SK-N-SH (cell line): ENCODE data around the gene PRPSAP2. TPM values are rescaled to one million over a fixed set of nuclear protein-coding genes. Genes with fewer than 3 reads are reported as not detected.

Experiments
- CTCF ChIA-PET: fragments of 300-600, 350-600 bp; formaldehyde crosslinking; extraction: SDS; loops from one replicate; lab custom pipeline; 2021; lab: Yijun Ruan, JAX
- POLR2A ChIA-PET: fragments of 350-600 bp; sonication (Branson Sonifier 250); formaldehyde crosslinking; extraction: SDS; loops from one replicate; lab custom pipeline; 2020; ENCODE audit warnings: antibody characterized with exemption, inconsistent platforms; lab: Yijun Ruan, JAX
- DNase-seq: peaks from one replicate; pipeline ENCODE4 v3.0.0; 2012
- H2AFZ ChIP-seq: fragments of 200-600 bp; sonication (generic); 2 replicates; pipeline ENCODE4 v1.8.1; 2016; ENCODE audit warnings: antibody characterized with exemption, mild to moderate bottlenecking, low read depth
- H3F3A ChIP-seq: fragments of 200-600 bp; sonication (generic); replicated peaks from 2 replicates; pipeline ENCODE3; 2016; ENCODE audit warnings: antibody characterized with exemption, mild to moderate bottlenecking; ENCODE audit not compliant: insufficient read depth
- H3K27ac ChIP-seq, 2 experiments: fragments of 200-500 bp in 1 of 2; fragments of 200-600 bp in 1 of 2; sonication (Bioruptor generic) in 1 of 2; sonication (generic), shearing (Covaris generic) in 1 of 2; 2 replicates each; pipeline versions ENCODE4 v1.5.1 to v1.6.1; 2014 to 2016; ENCODE audit warnings: low read depth in 2 of 2, inconsistent platforms in 1 of 2, low read length in 1 of 2, mild to moderate bottlenecking in 1 of 2, mixed read lengths in 1 of 2
- H3K27me3 ChIP-seq: fragments of 200-600 bp; sonication (generic), shearing (Covaris generic); 2 replicates; pipeline ENCODE4 v1.6.1; 2016; ENCODE audit warnings: mixed run types; ENCODE audit not compliant: insufficient read depth
- H3K36me3 ChIP-seq, 2 experiments: fragments of 200-500 bp in 1 of 2; fragments of 200-600 bp in 1 of 2; sonication (Bioruptor generic) in 1 of 2; sonication (generic) in 1 of 2; replicated peaks in 1 of 2; 2 replicates each; pipeline versions ENCODE3 to v1.5.1; 2014 to 2016; ENCODE audit warnings: low read length in 1 of 2, mild to moderate bottlenecking in 1 of 2; ENCODE audit not compliant: insufficient read depth in 2 of 2, control insufficient read depth in 1 of 2
- H3K4me1 ChIP-seq, 2 experiments: fragments of 200-500 bp in 1 of 2; fragments of 200-600 bp in 1 of 2; sonication (Bioruptor generic) in 1 of 2; sonication (generic), shearing (Covaris generic) in 1 of 2; 2 replicates each; pipeline versions ENCODE4 v1.5.1 to v1.6.1; 2014 to 2016; ENCODE audit warnings: low read depth in 1 of 2, low read length in 1 of 2, mixed run types in 1 of 2; ENCODE audit not compliant: insufficient read depth in 2 of 2, control insufficient read depth in 1 of 2
- H3K4me2 ChIP-seq: fragments of 200-600 bp; sonication (generic), shearing (Covaris generic); 2 replicates; pipeline ENCODE4 v1.6.1; 2017; ENCODE audit warnings: mixed run types
- H3K4me3 ChIP-seq, 2 experiments: fragments of 200-500 bp in 1 of 2; fragments of 200-600 bp in 1 of 2; sonication (Bioruptor generic) in 1 of 2; sonication (generic), shearing (Covaris generic) in 1 of 2; 2 replicates each; pipeline versions ENCODE4 v1.5.1 to v1.8.1; 2014 to 2016; ENCODE audit warnings: low read depth in 2 of 2, inconsistent platforms in 1 of 2, low read length in 1 of 2, mild to moderate bottlenecking in 1 of 2, mixed read lengths in 1 of 2, moderate library complexity in 1 of 2
- H3K79me2 ChIP-seq: fragments of 200-600 bp; sonication (generic); 2 replicates; pipeline ENCODE4 v1.8.1; 2017; ENCODE audit warnings: mild to moderate bottlenecking; ENCODE audit not compliant: insufficient read depth
- H3K9ac ChIP-seq: fragments of 200-600 bp; sonication (generic); 2 replicates; pipeline ENCODE4 v1.6.1; 2017; ENCODE audit warnings: mixed run types
- H3K9me2 ChIP-seq: fragments of 200-600 bp; sonication (generic); 2 replicates; pipeline ENCODE4 v1.6.1; 2017; ENCODE audit warnings: mixed run types
- H3K9me3 ChIP-seq: fragments of 200-600 bp; sonication (generic); 2 replicates; pipeline ENCODE4 v1.6.1; 2017; ENCODE audit warnings: mixed run types, mild to moderate bottlenecking, moderate library complexity
- H4K20me1 ChIP-seq: fragments of 200-600 bp; sonication (generic); 2 replicates; pipeline ENCODE4 v1.6.1; 2017; ENCODE audit warnings: mild to moderate bottlenecking, mixed run types; ENCODE audit not compliant: insufficient read depth
- CHD2 ChIP-seq: fragments of 150-350 bp; IDR thresholded peaks from 2 replicates; pipeline ENCODE4 v1.6.1; 2018; ENCODE audit warnings: low read length; ENCODE audit not compliant: partially characterized antibody
- CTCF ChIP-seq: fragments of 200-600 bp; sonication (generic); IDR thresholded peaks from 2 replicates; pipeline ENCODE4 v1.6.1; 2017; ENCODE audit warnings: antibody characterized with exemption, mild to moderate bottlenecking, moderate library complexity
- ELF1 ChIP-seq: IDR thresholded peaks from 2 replicates; pipeline ENCODE4 v1.4.0; 2012
- EZH2phosphoT487 ChIP-seq: fragments of 200-600 bp; sonication (generic); IDR thresholded peaks from 2 replicates; pipeline ENCODE4 v1.6.1; 2017; ENCODE audit warnings: low read depth, mixed run types, mild to moderate bottlenecking, antibody characterized with exemption, moderate library complexity, borderline replicate concordance
- MAX ChIP-seq: IDR thresholded peaks from 2 replicates; pipeline ENCODE4 v1.4.0; 2012; ENCODE audit warnings: low read depth
- MEF2A ChIP-seq: IDR thresholded peaks from 2 replicates; pipeline ENCODE4 v1.4.0; 2012; ENCODE audit warnings: low read depth, borderline replicate concordance
- MXI1 ChIP-seq: IDR thresholded peaks from 2 replicates; pipeline ENCODE4 v1.6.1; 2012; ENCODE audit warnings: mild to moderate bottlenecking, low read depth, low read length, improper control_type of control experiment
- POLR2AphosphoS5 ChIP-seq: IDR thresholded peaks from 2 replicates; pipeline ENCODE4 v1.6.1; 2012; ENCODE audit warnings: low read depth, low read length
- REST ChIP-seq: IDR thresholded peaks from 2 replicates; pipeline ENCODE4 v1.6.1; 2012; ENCODE audit warnings: mild to moderate bottlenecking, low read depth, low read length, moderate library complexity
- SMC3 ChIP-seq: IDR thresholded peaks from 2 replicates; pipeline ENCODE4 v1.6.1; 2012; ENCODE audit warnings: low read depth, low read length, improper control_type of control experiment
- TAF1 ChIP-seq: IDR thresholded peaks from 2 replicates; pipeline ENCODE4 v1.6.1; 2012; ENCODE audit warnings: low read depth, mild to moderate bottlenecking, low read length, moderate library complexity, borderline replicate concordance
- USF1 ChIP-seq: IDR thresholded peaks from 2 replicates; pipeline ENCODE4 v1.4.0; 2012; ENCODE audit warnings: low read depth, borderline replicate concordance
- USF2 ChIP-seq: fragments of 150-350 bp; IDR thresholded peaks from 2 replicates; pipeline ENCODE4 v1.6.1; 2017; ENCODE audit warnings: antibody characterized with exemption, low read length, low read depth, borderline replicate concordance
- YY1 ChIP-seq: IDR thresholded peaks from 2 replicates; pipeline ENCODE4 v1.4.0; 2012; ENCODE audit warnings: low read depth, mild to moderate bottlenecking
- WGBS: methylation state at CpG from one replicate; pipeline ENCODE4 v1.1.6; 2017; ENCODE audit warnings: low lambda C conversion rate; 5-methylcytosine and 5-hydroxymethylcytosine counted together
- polyA plus RNA-seq, 3 experiments: library from polyadenylated mRNA; depleted of rRNA; stranded (reverse); fragments of >200 nt; gene quantifications; 2 replicates each; pipeline ENCODE4 v1.2.3, GENCODE V29; 2012

PRPSAP2 gene
- polyA plus RNA-seq, 1 of the 3 experiments (the other 2 are of a cell fraction) = 27.6 TPM

GRCh38 chr17:18848501-18848900 lies 9.4 kb upstream of the PRPSAP2 start:
- POLR2A ChIA-PET = no interaction called here
- Histone ChIP-seq H3K4me2 (no peak overlapping the region), H3F3A (no peaks in the 10 kb centered on the region), H3K4me3 (no peak overlapping the region), H3K27me3 (no peaks in the 10 kb centered on the region), H3K9me2 (no peaks in the 10 kb centered on the region), H4K20me1 (no peaks in the 10 kb centered on the region), H3K79me2 (no peaks in the 10 kb centered on the region), H3K4me1 (no peaks in the 10 kb centered on the region), H2AFZ (no peak overlapping the region), H3K9me3 (no peaks in the 10 kb centered on the region), H3K9ac (no peak overlapping the region), H3K36me3 (no peaks in the 10 kb centered on the region), H3K27ac (no peak overlapping the region)
- TF ChIP-seq MEF2A = no peak
- TF ChIP-seq USF2 = no peak
- no peak for TF ChIP-seq TAF1
- no peak for TF ChIP-seq MXI1
- no peak for TF ChIP-seq ELF1
- no peak for TF ChIP-seq REST
- TF ChIP-seq YY1 = no peak
- no peak for TF ChIP-seq POLR2AphosphoS5
- no peak for TF ChIP-seq CTCF
- TF ChIP-seq SMC3 = no peak
- no peak for TF ChIP-seq MAX
- no peak for TF ChIP-seq CHD2
- no peak for TF ChIP-seq USF1
- no peak for TF ChIP-seq EZH2phosphoT487
- no peak for DNase-seq
- CTCF ChIA-PET = no interaction called here
- WGBS = 95% methylated on average over 6 of the region's 6 CpGs
